Uterus (tissue), 4 donors: Measurements from ENCODE around the gene TACR1. TPM values are rescaled to one million over a fixed set of nuclear protein-coding genes. Genes with fewer than 3 reads are reported as not detected.

Experiments
- DNase-seq, 2 donors: peaks; one replicate each; pipeline ENCODE4 v3.0.0-alpha.2; 2019 to 2020
- H3K27ac ChIP-seq, 2 donors: fragments of 200-600 bp; sonication (generic); 1 replicate in 1 of 2; 2 replicates in 1 of 2; pipeline ENCODE4 v1.5.1; 2016 to 2018
- H3K27me3 ChIP-seq, 2 donors: fragments of 200-600 bp; sonication (generic); one replicate each; pipeline ENCODE4 v1.5.1; 2018 to 2019; ENCODE audit warnings: control low read depth in 1 of 2
- H3K36me3 ChIP-seq, 2 donors: fragments of 200-600 bp; sonication (generic); one replicate each; pipeline ENCODE4 v1.5.1; 2019; ENCODE audit warnings: control low read depth in 1 of 2
- H3K4me1 ChIP-seq, 2 donors: fragments of 200-600 bp; sonication (generic); one replicate each; pipeline ENCODE4 v1.5.1; 2018 to 2019; ENCODE audit warnings: control low read depth in 1 of 2
- H3K4me3 ChIP-seq, 2 donors: fragments of 200-600 bp; sonication (generic); 1 replicate in 1 of 2; 2 replicates in 1 of 2; pipeline ENCODE4 v1.5.1; 2018 to 2019; ENCODE audit warnings: mild to moderate bottlenecking in 1 of 2
- H3K9me3 ChIP-seq, 2 donors: fragments of 200-600 bp; sonication (generic); one replicate each; pipeline ENCODE4 v1.5.1; 2019; ENCODE audit warnings: control low read depth in 1 of 2
- CTCF ChIP-seq, 4 experiments: fragments of 200-600 bp in 2 of 4; fragments of 450-650 bp in 2 of 4; sonication (generic) in 2 of 4; IDR thresholded peaks; one replicate each; pipeline ENCODE4 v1.5.1; 2016 to 2019; ENCODE audit warnings: antibody characterized with exemption in 4 of 4, mild to moderate bottlenecking in 2 of 4, moderate library complexity in 1 of 4
- POLR2A ChIP-seq, 2 donors: fragments of 450-650 bp; IDR thresholded peaks; one replicate each; pipeline ENCODE4 v1.6.1; 2016; ENCODE audit warnings: antibody characterized with exemption in 2 of 2, mild to moderate bottlenecking in 1 of 2, moderate library complexity in 1 of 2
- intact Hi-C: fragments of 100-400 bp; cut with DNase I; formaldehyde crosslinking; loops from one replicate; pipeline ENCODE4 v1.15.1; 2023; ENCODE audit warnings: low total_unique reads
- total RNA-seq, 4 donors: library from RNA; depleted of rRNA in 3 of 4; stranded (reverse); fragments of >200 nt in 3 of 4; gene quantifications; one replicate each; pipeline versions ENCODE4 v1.1.0 to v1.2.4, GENCODE V29; 2014 to 2023
- donor health status: DM: yes; HTN: yes; CAD: no.

TACR1 gene
- total RNA-seq, 4 donors from 2014 or later = 1.9 to 25.4 (median 9.1) TPM

- Histone ChIP-seq H3K27ac (no peak overlapping the region), H3K9me3 (no peaks in the 10 kb centered on the region), H3K36me3 (no peaks in the 10 kb centered on the region), H3K27me3 (no peaks in the 10 kb centered on the region), H3K4me1 (no peaks in the 10 kb centered on the region), H3K4me3 (no peak overlapping the region)
- TF ChIP-seq POLR2A (IDR thresholded peaks at IDR 0.05) (no peak), CTCF (IDR thresholded peaks at IDR 0.05) (no peak)
- DNase-seq = no peak
- intact Hi-C loops = no loop called here
These were observed 181.2 kb downstream of the TACR1 start for GRCh38 chr2:75018162-75018561.

- Histone ChIP-seq H3K27ac (no peak overlapping the region), H3K9me3 (no peaks in the 10 kb centered on the region), H3K27me3 (no peaks in the 10 kb centered on the region), H3K4me3 (no peak overlapping the region), H3K4me1 (no peaks in the 10 kb centered on the region), H3K36me3 (no peaks in the 10 kb centered on the region)
- DNase-seq = no peak
- intact Hi-C loops = no loop called here
- TF ChIP-seq CTCF (IDR thresholded peaks at IDR 0.05) (no peak), POLR2A (IDR thresholded peaks at IDR 0.05) (no peak)
These were observed 187.2 kb downstream of the TACR1 start for GRCh38 chr2:75012080-75012479.

GRCh38 chr2:75010571-75010970 is 188.7 kb downstream of the TACR1 start:
- Histone ChIP-seq H3K36me3 (no peaks in the 10 kb centered on the region), H3K27me3 (no peaks in the 10 kb centered on the region), H3K4me3 (no peak overlapping the region), H3K27ac (no peak overlapping the region), H3K9me3 (no peaks in the 10 kb centered on the region), H3K4me1 (no peaks in the 10 kb centered on the region)
- TF ChIP-seq POLR2A (IDR thresholded peaks at IDR 0.05) (no peak), CTCF (IDR thresholded peaks at IDR 0.05) (no peak)
- intact Hi-C loops = no loop called here
- no peak for DNase-seq

GRCh38 chr2:75007819-75008218 is 191.5 kb downstream of the TACR1 start:
- Histone ChIP-seq H3K4me1 (no peaks in the 10 kb centered on the region), H3K36me3 (no peaks in the 10 kb centered on the region), H3K9me3 (no peaks in the 10 kb centered on the region), H3K27me3 (no peaks in the 10 kb centered on the region), H3K27ac (no peak overlapping the region), H3K4me3 (no peak overlapping the region)
- DNase-seq = no peak
- TF ChIP-seq CTCF (IDR thresholded peaks at IDR 0.05) = no peak
- TF ChIP-seq POLR2A (IDR thresholded peaks at IDR 0.05) = no peak
- intact Hi-C loops = no loop called here

GRCh38 chr2:75007061-75007460 is 192.3 kb downstream of the TACR1 start:
- Histone ChIP-seq H3K4me1 (no peaks in the 10 kb centered on the region), H3K27ac (no peak overlapping the region), H3K36me3 (no peaks in the 10 kb centered on the region), H3K27me3 (no peaks in the 10 kb centered on the region), H3K9me3 (no peaks in the 10 kb centered on the region), H3K4me3 (no peak overlapping the region)
- no peak for DNase-seq
- intact Hi-C loops = no loop called here
- TF ChIP-seq CTCF (IDR thresholded peaks at IDR 0.05) = no peak
- no peak for TF ChIP-seq POLR2A (IDR thresholded peaks at IDR 0.05)
